ENCODE data around the gene AQP2.

GRCh38 chr12:49974677-49975317 lies 24.3 kb downstream of the AQP2 start:
- no peak for TF ChIP-seq CTCF (IDR thresholded peaks at IDR 0.05 in 4 of 5, conservative IDR thresholded peaks at IDR 0.05 in 1 of 5)
- no peak for TF ChIP-seq POLR2A (IDR thresholded peaks at IDR 0.05)
